ACHN (cell line): ENCODE measurements around the gene RYK.

ENCODE experiments used
- DNase-seq: peaks from one replicate; pipeline ENCODE4 v3.0.0-alpha.2; 2015
- in situ Hi-C: cut with HindIII; loops from 2 replicates; pipeline ENCODE4 v1.10.0; 2017; ENCODE audit warnings: low sequenced_read_pairs, low pct_ligation_motif_present, low pct_unique_long_range_greater_than_20kb

Gene RYK

DNA sequence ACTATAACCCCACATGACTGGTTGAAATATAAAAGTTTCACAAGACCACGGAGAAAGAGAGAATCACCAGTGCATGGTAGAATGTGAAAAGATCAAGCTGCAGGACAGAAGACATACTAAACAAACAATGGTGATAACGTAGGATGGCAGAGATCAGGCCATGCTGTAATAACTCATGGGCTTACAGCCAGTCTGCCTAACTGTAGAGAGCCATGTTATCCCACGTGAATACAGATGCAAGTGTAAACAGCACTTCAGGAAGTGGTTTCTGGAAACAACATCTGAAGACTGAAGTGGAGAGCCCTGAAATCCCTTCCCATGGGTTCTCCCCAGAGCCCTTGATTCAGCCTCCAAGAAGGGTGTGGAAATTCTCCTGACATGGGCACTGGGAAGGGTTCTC, 117.7 kb downstream of the RYK start:
- DNase-seq = no peak
- in situ Hi-C loops = no loop called here

DNA sequence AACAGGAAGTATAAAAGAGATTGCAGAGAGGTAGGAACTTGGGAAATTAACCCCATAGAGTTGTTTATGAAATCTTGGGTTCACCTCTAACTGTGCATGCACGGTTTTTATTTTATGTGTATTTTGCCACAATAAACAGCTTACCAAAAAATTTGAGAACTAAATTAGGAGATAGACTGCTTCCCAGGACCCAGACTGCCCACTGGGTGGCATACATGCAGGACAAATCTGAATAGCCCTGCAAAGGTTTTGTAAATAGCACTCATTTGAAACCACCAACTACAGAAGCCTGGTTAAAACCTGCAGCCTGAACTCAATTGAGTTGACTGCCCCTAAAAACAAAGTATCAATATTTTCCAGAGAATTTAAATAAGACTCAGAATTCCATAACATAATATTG, 124.5 kb downstream of the RYK start:
- in situ Hi-C loops = no loop called here
- DNase-seq = no peak

DNA sequence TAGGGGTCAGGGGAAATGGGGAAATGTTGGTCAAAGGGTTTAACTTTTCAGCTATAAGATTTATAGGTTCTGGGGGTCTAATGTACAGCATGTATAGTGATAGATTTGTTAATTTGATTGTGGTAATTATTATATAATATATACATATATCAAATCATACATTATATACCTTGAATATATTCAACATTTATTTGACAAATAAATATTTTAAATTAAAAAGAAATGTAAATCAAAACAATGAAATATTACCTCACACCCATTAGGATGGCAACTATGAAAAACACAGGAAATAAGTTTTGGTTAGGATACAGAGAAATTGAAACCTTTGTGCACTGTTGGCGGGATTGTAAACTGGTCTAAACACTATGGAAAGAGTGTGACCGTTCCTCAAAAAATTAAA, 135.9 kb downstream of the RYK start:
- DNase-seq = no peak
- in situ Hi-C loops = no loop called here

DNA sequence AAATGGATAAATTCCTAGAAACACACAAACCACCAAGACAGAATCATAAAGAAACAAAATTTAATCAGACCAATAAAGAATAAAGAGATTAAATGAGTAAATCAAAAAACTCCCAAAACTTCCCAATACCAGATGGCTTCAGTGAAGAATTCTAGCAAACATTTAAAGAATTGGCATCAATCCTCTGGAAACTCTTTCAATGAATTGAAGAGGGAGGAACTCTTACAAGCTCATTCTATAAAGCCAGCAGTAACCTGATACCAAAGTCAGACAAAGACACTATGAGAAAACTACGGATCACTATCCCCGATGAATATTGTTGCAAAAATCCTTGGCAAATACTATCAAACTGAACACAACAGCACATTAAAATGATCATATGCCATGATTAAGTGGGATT, 139.0 kb downstream of the RYK start:
- DNase-seq = no peak
- in situ Hi-C loops = no loop called here

DNA sequence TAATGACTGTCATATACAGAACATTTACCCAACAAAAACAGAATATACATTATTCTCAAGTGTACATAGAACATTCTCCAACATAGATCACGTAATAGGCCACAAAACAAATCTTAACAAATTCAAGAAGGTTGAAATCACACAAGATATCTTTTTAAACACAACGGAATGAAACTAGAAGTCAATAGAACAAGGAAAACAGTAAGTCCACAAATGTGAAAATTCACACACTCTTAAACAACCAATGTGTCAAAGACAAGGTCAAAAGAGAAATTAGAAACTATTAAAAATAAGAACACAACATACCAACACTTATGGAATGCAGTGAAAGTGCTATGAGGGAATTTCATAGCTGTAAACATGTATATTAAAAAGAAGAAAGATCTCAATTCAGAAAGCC, 139.7 kb downstream of the RYK start:
- in situ Hi-C loops = no loop called here
- no peak for DNase-seq
